T-cell (primary cell): ENCODE measurements around the gene DLGAP1. TPM values are rescaled to one million over a fixed set of nuclear protein-coding genes. Genes with fewer than 3 reads are reported as not detected.
A peak's percentile ranks its signal among the peaks of the same experiment; 100 is the strongest.

Source experiments
- ATAC-seq, 4 experiments: fragments of 200-7000 bp in 3 of 4; fragments of 150-1000 bp in 1 of 4; cut with Tn5 transposase; replicated peaks in 1 of 4; 1 replicate in 3 of 4; 2 replicates in 1 of 4; pipeline ENCODE4 v1.10.0; 2021; ENCODE audit warnings: moderate library complexity in 3 of 4, mild to moderate bottlenecking in 2 of 4, moderate number of reproducible peaks in 1 of 4
- CTCF ChIA-PET, 2 donors: fragments of 300-600 bp; sonication (Branson Sonifier 250); formaldehyde crosslinking; loops; one replicate each; lab custom pipeline; 2022; ENCODE audit warnings: antibody characterized with exemption in 2 of 2; lab: Charles Lee
- POLR2A ChIA-PET, 2 donors: fragments of 300-600 bp; sonication (Branson Sonifier 250); formaldehyde crosslinking; loops; one replicate each; lab custom pipeline; 2022; ENCODE audit warnings: antibody characterized with exemption in 2 of 2; lab: Charles Lee
- DNase-seq, 35 experiments: peaks; one replicate each; pipeline versions ENCODE4 v3.0.0 to v3.0.0-alpha.2; 2013 to 2023
- H3K27ac ChIP-seq: one replicate; pipeline ENCODE4 v1.5.1; 2013; ENCODE audit warnings: low read length
- H3K27me3 ChIP-seq, 2 experiments: replicated peaks in 1 of 2; 1 replicate in 1 of 2; 2 replicates in 1 of 2; pipeline versions ENCODE4 v1.6.1 to v1.7.0; 2013; ENCODE audit warnings: low read length in 1 of 2, mixed read lengths in 1 of 2; ENCODE audit not compliant: control insufficient read depth in 2 of 2, insufficient read depth in 2 of 2; ENCODE audit errors: extremely low read depth in 1 of 2
- H3K36me3 ChIP-seq, 2 donors: 1 replicate in 1 of 2; 2 replicates in 1 of 2; pipeline versions ENCODE4 v1.6.1 to v1.7.0; 2013; ENCODE audit warnings: low read length in 1 of 2; ENCODE audit not compliant: control insufficient read depth in 2 of 2, insufficient read depth in 1 of 2; ENCODE audit errors: extremely low read depth in 1 of 2
- H3K4me1 ChIP-seq, 2 experiments: 1 replicate in 1 of 2; 2 replicates in 1 of 2; pipeline versions ENCODE4 v1.6.1 to v1.7.0; 2013; ENCODE audit warnings: low read length in 2 of 2, mixed read lengths in 1 of 2; ENCODE audit not compliant: insufficient read depth in 2 of 2, control insufficient read depth in 1 of 2; ENCODE audit errors: extremely low read depth in 1 of 2
- H3K4me3 ChIP-seq, 2 donors: 1 replicate in 1 of 2; 2 replicates in 1 of 2; pipeline versions ENCODE4 v1.5.1 to v1.7.0; 2013; ENCODE audit warnings: mild to moderate bottlenecking in 2 of 2, low read length in 1 of 2, moderate library complexity in 1 of 2; ENCODE audit not compliant: control insufficient read depth in 1 of 2; ENCODE audit errors: extremely low read depth in 1 of 2
- H3K9me3 ChIP-seq: 2 replicates; pipeline ENCODE4 v1.7.0; 2013
- H3K27ac Mint-ChIP-seq, 2 donors: one replicate each; pipeline ENCODE4 v1.8.0; 2020 to 2021; ENCODE audit warnings: mild to moderate bottlenecking in 2 of 2, mixed read lengths in 2 of 2
- H3K27me3 Mint-ChIP-seq, 2 donors: one replicate each; pipeline ENCODE4 v1.8.0; 2021 to 2022; ENCODE audit warnings: mixed read lengths in 2 of 2
- H3K36me3 Mint-ChIP-seq: one replicate; pipeline ENCODE4 v1.8.0; 2021; ENCODE audit warnings: mixed read lengths
- H3K4me1 Mint-ChIP-seq, 3 donors: one replicate each; pipeline ENCODE4 v1.8.0; 2020 to 2022; ENCODE audit warnings: mixed read lengths in 3 of 3, mild to moderate bottlenecking in 1 of 3
- H3K4me3 Mint-ChIP-seq, 3 donors: one replicate each; pipeline ENCODE4 v1.8.0; 2020 to 2022; ENCODE audit warnings: mild to moderate bottlenecking in 3 of 3, mixed read lengths in 3 of 3, moderate library complexity in 3 of 3
- H3K9me3 Mint-ChIP-seq, 3 donors: one replicate each; pipeline ENCODE4 v1.8.0; 2020 to 2022; ENCODE audit warnings: mixed read lengths in 3 of 3
- WGBS: methylation state at CpG from one replicate; pipeline ENCODE4 v1.1.5; 2013; ENCODE audit warnings: missing lambda C conversion rate; ENCODE audit not compliant: insufficient coverage; 5-methylcytosine and 5-hydroxymethylcytosine counted together
- total RNA-seq, 35 experiments: library from RNA in 6 of 35; stranded (reverse) in 6 of 35; fragments of 120-200 nt in 1 of 35; gene quantifications; one replicate each; pipeline versions ENCODE4 v1.2.1 to v1.2.4 and lab custom pipeline; 2013 to 2026

DLGAP1 gene
- total RNA-seq, 5 donors from 2014 or later (not counting 1 experiment from before 2014, with no cell fraction given), result 0.25 to 1.8 (median 0.26) TPM

DNA sequence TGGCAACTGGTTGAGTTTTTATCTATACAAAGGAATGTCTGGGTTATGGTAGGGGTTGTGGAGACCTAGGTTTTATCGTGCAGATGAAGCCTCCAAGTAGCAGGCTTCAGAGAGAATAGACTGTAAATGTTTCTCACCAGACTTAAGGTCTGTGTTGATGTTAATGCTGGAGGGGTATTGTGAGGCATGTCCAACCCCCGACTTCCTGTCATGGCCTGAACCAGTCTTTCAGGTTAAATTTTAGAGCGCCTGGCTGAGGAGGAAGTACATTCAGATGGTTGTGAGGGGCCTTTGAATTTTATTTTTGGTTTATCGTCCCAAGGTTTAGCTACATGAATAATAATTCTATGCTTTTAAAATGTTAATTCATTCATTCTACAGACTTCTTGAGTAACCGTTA, 435.1 kb downstream of the DLGAP1 start:
- H3K27me3 ChIP-seq, result peaks cover 0 to 3% of the 10 kb centered on the region in 2 experiments
- Mint-ChIP-seq H3K4me3 (no peak overlapping the region), H3K27me3 (peaks cover 1 to 4% of the 10 kb centered on the region in 2 donors), H3K36me3 (no peaks in the 10 kb centered on the region), H3K4me1 (no peaks in the 10 kb centered on the region), H3K27ac (no peak overlapping the region), H3K9me3 (peaks cover 2 to 12% (median 6%) of the 10 kb centered on the region in 3 donors)
- H3K9me3 ChIP-seq, result no peaks in the 10 kb centered on the region
- no peaks in the 10 kb centered on the region for H3K4me1 ChIP-seq
- no peak for ATAC-seq
- DNase-seq, result no peak
- 31% methylated on average over 2 of the region's 5 CpGs for WGBS
- no peak overlapping the region for H3K27ac ChIP-seq
- no peaks in the 10 kb centered on the region for H3K36me3 ChIP-seq
- no peak overlapping the region for H3K4me3 ChIP-seq
- CTCF ChIA-PET, result no interaction called here
- POLR2A ChIA-PET, result no interaction called here

DNA sequence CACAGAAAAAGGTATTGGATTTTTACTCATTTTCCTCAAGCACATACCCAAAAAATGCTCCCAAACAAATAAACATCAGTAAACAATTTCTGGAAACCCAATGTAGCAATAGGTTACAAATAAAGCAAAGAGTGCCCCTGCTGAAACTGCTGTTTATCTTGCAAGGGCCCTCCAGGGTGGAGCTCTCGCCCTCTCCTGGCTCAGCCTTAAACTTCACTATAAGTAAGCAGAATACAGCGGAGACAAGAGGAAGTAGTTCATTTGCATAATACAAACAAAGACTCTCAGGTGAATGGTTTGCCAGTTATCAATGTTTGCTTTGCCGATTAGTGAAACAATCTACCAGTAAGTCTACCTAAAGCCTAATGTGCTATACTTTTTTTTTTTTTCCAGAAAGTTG, 437.6 kb downstream of the DLGAP1 start:
- peak in 1 of 35 experiments; percentile 3 for DNase-seq
- Histone ChIP-seq H3K27ac (no peak overlapping the region), H3K4me3 (no peak overlapping the region), H3K36me3 (no peaks in the 10 kb centered on the region), H3K27me3 (peaks cover 0 to 6% of the 10 kb centered on the region in 2 experiments), H3K9me3 (no peaks in the 10 kb centered on the region), H3K4me1 (no peaks in the 10 kb centered on the region)
- H3K4me3 Mint-ChIP-seq, result no peak overlapping the region
- peaks cover 0 to 4% of the 10 kb centered on the region in 2 donors for H3K27me3 Mint-ChIP-seq
- H3K27ac Mint-ChIP-seq, result no peak overlapping the region
- WGBS, result 20% methylated on average over 1 of the region's 3 CpGs
- no peaks in the 10 kb centered on the region for H3K4me1 Mint-ChIP-seq
- CTCF ChIA-PET, result no interaction called here
- peaks cover 0 to 7% (median 5%) of the 10 kb centered on the region in 3 donors for H3K9me3 Mint-ChIP-seq
- POLR2A ChIA-PET, result no interaction called here
- no peak for ATAC-seq
- no peaks in the 10 kb centered on the region for H3K36me3 Mint-ChIP-seq

DNA sequence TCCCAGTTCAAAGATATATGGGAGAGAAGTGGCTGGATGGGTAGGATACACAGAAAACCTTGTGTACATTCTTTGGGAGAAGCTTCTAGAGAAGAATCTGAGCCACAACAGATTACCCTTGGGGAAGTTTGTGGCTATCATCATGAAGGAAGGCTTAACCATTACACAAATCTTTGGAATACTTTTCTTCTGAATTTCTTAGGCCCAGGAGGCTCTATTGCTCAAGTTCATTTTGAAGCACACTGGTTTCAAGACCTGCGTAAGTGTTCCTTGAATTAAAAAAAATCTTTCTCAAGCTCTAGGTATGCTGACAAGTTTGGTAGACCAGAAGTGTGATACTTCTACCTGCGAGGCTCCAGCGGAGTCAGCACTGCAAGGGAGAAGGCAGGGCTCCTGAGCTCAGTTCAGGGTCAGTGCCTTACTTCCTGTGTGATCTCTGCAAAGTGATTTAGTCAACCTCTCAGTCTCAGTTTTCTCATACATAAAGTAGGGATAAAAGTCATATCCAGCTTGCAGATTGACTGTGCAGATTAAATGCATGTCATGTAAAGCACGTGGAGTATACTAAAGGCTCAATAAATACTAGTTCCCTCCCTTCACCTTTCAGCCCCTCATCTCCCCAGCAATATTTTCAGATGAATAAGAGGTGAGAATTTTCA, 438.6 kb downstream of the DLGAP1 start:
- Mint-ChIP-seq H3K36me3 (no peaks in the 10 kb centered on the region), H3K4me1 (no peaks in the 10 kb centered on the region), H3K27ac (no peak overlapping the region), H3K4me3 (no peak overlapping the region), H3K9me3 (no peaks in the 10 kb centered on the region), H3K27me3 (peaks cover 0 to 4% of the 10 kb centered on the region in 2 donors)
- Histone ChIP-seq H3K27me3 (peaks cover 0 to 6% of the 10 kb centered on the region in 2 experiments), H3K4me3 (no peak overlapping the region), H3K36me3 (no peaks in the 10 kb centered on the region), H3K27ac (no peak overlapping the region), H3K4me1 (no peaks in the 10 kb centered on the region), H3K9me3 (no peaks in the 10 kb centered on the region)
- CTCF ChIA-PET, result no interaction called here
- ATAC-seq (no peak), DNase-seq (no peak)
- POLR2A ChIA-PET, result no interaction called here
- 49% methylated on average over 3 of the region's 4 CpGs for WGBS

DNA sequence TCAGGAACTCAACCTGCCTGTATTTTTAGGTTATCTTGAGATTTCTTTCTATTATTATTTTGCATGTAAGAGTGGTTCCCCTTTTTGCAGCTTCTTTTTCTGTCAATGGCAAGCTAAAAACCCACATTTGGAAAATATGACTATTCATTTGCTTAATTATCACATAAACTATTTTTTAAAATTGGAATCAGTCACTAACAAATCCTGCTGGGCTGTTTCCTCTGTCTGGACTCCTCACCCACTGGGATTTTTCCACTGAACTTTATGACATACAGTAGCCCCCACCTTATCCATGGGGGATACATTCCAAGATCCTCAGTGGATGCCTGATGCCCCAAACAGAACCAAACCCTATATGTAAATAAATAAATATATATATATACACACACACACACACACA, 447.3 kb downstream of the DLGAP1 start:
- H3K27me3 ChIP-seq, result peaks cover 0 to 6% of the 10 kb centered on the region in 2 experiments
- POLR2A ChIA-PET, result no interaction called here
- H3K4me3 ChIP-seq, result no peak overlapping the region
- Mint-ChIP-seq H3K4me3 (no peak overlapping the region), H3K27me3 (peaks cover 25 to 26% of the 10 kb centered on the region in 2 donors), H3K4me1 (no peaks in the 10 kb centered on the region), H3K9me3 (no peaks in the 10 kb centered on the region), H3K36me3 (no peaks in the 10 kb centered on the region), H3K27ac (no peak overlapping the region)
- CTCF ChIA-PET, result no interaction called here
- no peaks in the 10 kb centered on the region for H3K36me3 ChIP-seq
- H3K9me3 ChIP-seq, result no peaks in the 10 kb centered on the region
- ATAC-seq, result no peak
- DNase-seq, result no peak
- no peak overlapping the region for H3K27ac ChIP-seq
- no peaks in the 10 kb centered on the region for H3K4me1 ChIP-seq

DNA sequence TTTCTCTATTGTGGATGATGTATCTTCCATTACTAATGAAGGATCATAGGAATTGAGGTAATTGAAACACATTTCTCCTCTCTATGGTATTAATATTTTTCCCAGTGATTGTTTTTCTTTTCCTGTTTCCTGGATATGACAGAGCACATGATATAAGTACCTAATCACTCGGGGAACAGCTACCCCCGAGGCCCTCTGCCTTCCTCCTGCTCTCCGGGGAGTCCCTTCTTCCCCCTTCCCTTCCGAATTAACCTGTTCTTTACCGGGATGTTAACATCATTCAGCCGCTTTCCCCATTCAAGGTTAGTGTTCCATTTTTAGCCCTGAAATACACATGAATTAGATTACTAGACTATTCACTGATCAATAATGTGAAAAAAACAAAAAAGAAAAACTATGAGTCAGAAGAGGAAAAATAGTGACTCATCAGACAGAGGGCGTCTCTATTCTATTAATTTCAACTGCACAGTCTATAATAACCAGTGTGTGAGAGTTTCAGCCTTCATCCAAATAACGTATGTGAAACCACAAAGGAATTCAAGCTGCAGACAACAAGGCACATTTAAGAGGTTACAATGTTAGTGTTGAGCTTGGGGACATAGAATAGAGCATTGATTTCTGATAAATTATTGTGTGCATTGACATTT, 450.8 kb downstream of the DLGAP1 start:
- POLR2A ChIA-PET, result no interaction called here
- Histone ChIP-seq H3K27ac (no peak overlapping the region), H3K4me1 (no peaks in the 10 kb centered on the region), H3K4me3 (no peak overlapping the region), H3K36me3 (no peaks in the 10 kb centered on the region), H3K9me3 (no peaks in the 10 kb centered on the region), H3K27me3 (peaks cover 0 to 3% of the 10 kb centered on the region in 2 experiments)
- no peaks in the 10 kb centered on the region for H3K4me1 Mint-ChIP-seq
- H3K27ac Mint-ChIP-seq, result no peak overlapping the region
- CTCF ChIA-PET, result no interaction called here
- no peaks in the 10 kb centered on the region for H3K36me3 Mint-ChIP-seq
- H3K27me3 Mint-ChIP-seq, result peaks cover 26 to 27% of the 10 kb centered on the region in 2 donors
- WGBS, result 20% methylated on average over 3 of the region's 8 CpGs
- ATAC-seq (no peak), DNase-seq (no peak)
- H3K9me3 Mint-ChIP-seq, result no peaks in the 10 kb centered on the region
- H3K4me3 Mint-ChIP-seq, result no peak overlapping the region

DNA sequence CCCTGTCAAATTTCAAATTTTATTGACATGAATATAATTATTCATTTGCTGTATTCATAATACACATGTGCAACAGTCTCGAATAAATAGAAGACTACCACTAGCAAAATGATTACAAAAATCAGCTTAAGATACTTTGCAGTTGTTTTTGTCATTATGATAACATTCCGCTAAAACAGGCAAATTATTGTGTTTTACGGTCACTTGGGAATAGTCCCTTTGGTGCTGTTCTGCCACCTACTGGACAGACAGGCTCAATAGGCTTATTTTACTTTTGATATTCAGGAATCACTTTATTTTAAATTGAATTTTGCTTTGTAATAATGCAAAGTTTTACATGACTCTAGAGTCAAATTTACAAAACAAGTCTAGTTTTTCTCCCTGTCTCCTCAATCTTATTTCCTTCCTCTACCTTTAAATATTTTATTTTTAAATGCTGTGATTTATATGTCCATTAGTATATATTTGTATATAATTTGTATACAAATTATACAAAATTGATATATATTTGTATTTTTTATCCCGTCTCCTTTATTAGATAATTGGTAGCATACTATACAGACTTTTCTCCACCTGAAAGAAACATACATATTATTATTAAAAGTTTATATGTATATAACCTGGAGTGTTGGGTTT, 456.3 kb downstream of the DLGAP1 start:
- Mint-ChIP-seq H3K4me3 (no peak overlapping the region), H3K9me3 (no peaks in the 10 kb centered on the region), H3K36me3 (no peaks in the 10 kb centered on the region), H3K4me1 (peaks cover 0 to 5% (median 3%) of the 10 kb centered on the region in 3 donors), H3K27ac (no peak overlapping the region), H3K27me3 (peaks cover 9 to 13% of the 10 kb centered on the region in 2 donors)
- no peaks in the 10 kb centered on the region for H3K36me3 ChIP-seq
- DNase-seq, result peak in 1 of 35 experiments; percentile 27
- no peaks in the 10 kb centered on the region for H3K4me1 ChIP-seq
- POLR2A ChIA-PET, result no interaction called here
- WGBS, result no CpG with 5 or more reads among the region's 4 CpGs
- CTCF ChIA-PET, result interaction anchor here (0.6 to 1.3 kb wide), 5 partner anchors 9 to 228 kb away, joined by 3 to 5 read pairs (median 4); no protein-coding TSS in a partner anchor
- H3K27me3 ChIP-seq, result no peaks in the 10 kb centered on the region
- H3K4me3 ChIP-seq, result no peak overlapping the region
- H3K27ac ChIP-seq, result no peak overlapping the region
- ATAC-seq, result no peak
- H3K9me3 ChIP-seq, result no peaks in the 10 kb centered on the region
